B cell (primary cell): ENCODE measurements around the gene B4GALT3. TPM values are rescaled to one million over a fixed set of nuclear protein-coding genes. Genes with fewer than 3 reads are reported as not detected.

Experiments
- ATAC-seq: fragments of 200-7000 bp; cut with Tn5 transposase; one replicate; pipeline ENCODE4 v1.10.0; 2021; ENCODE audit warnings: low read depth, mild to moderate bottlenecking, moderate number of reproducible peaks, moderate library complexity
- CTCF ChIA-PET: fragments of 350-600 bp; sonication (Branson Sonifier 250); formaldehyde crosslinking; loops from one replicate; lab custom pipeline; 2021; ENCODE audit warnings: antibody characterized with exemption, inconsistent platforms; lab: Charles Lee
- POLR2A ChIA-PET: fragments of 350-600 bp; sonication (Branson Sonifier 250); formaldehyde crosslinking; loops from one replicate; lab custom pipeline; 2021; ENCODE audit warnings: antibody characterized with exemption; lab: Charles Lee
- DNase-seq: peaks from one replicate; pipeline ENCODE4 v3.0.0; 2013
- H2AFZ ChIP-seq: 2 replicates; pipeline ENCODE4 v1.6.1; 2012; ENCODE audit warnings: mild to moderate bottlenecking, low read depth, low read length; ENCODE audit not compliant: insufficient read depth, poor library complexity, severe bottlenecking
- H3K27ac ChIP-seq, 2 donors: 1 replicate in 1 of 2; 2 replicates in 1 of 2; pipeline ENCODE4 v1.5.1; 2012 to 2013; ENCODE audit warnings: low read length in 2 of 2, mild to moderate bottlenecking in 2 of 2, moderate library complexity in 1 of 2
- H3K27me3 ChIP-seq, 4 experiments: fragments of 200-600 bp in 1 of 4; sonication (generic) in 1 of 4; replicated peaks in 1 of 4; 1 replicate in 2 of 4; 2 replicates in 2 of 4; pipeline versions ENCODE4 v1.6.1 to v1.7.0; 2013 to 2016; ENCODE audit warnings: low read length in 3 of 4, mild to moderate bottlenecking in 2 of 4, mixed read lengths in 1 of 4, moderate library complexity in 1 of 4; ENCODE audit not compliant: insufficient read depth in 4 of 4, control insufficient read depth in 3 of 4; ENCODE audit errors: control extremely low read depth in 1 of 4
- H3K36me3 ChIP-seq, 2 experiments: replicated peaks in 1 of 2; 1 replicate in 1 of 2; 2 replicates in 1 of 2; pipeline versions ENCODE4 v1.6.1 to v1.7.1; 2013; ENCODE audit warnings: low read length in 1 of 2; ENCODE audit not compliant: insufficient read depth in 2 of 2, control insufficient read depth in 1 of 2; ENCODE audit errors: control extremely low read depth in 1 of 2, extremely low read depth in 1 of 2
- H3K4me1 ChIP-seq, 2 donors: fragments of 200-600 bp in 1 of 2; sonication (generic) in 1 of 2; 1 replicate in 1 of 2; 2 replicates in 1 of 2; pipeline versions ENCODE4 v1.5.1 to v1.6.1; 2013 to 2017; ENCODE audit warnings: low read length in 2 of 2; ENCODE audit not compliant: control insufficient read depth in 2 of 2, insufficient read depth in 2 of 2
- H3K4me2 ChIP-seq: replicated peaks from 2 replicates; pipeline ENCODE3; 2012; ENCODE audit warnings: mild to moderate bottlenecking, low read depth, low read length; ENCODE audit not compliant: poor library complexity, severe bottlenecking
- H3K4me3 ChIP-seq, 5 experiments: fragments of 200-600 bp in 1 of 5; sonication (generic) in 1 of 5; 1 replicate in 3 of 5; 2 replicates in 2 of 5; pipeline versions ENCODE4 v1.5.1 to v1.7.0; 2011 to 2016; ENCODE audit warnings: low read length in 4 of 5, mild to moderate bottlenecking in 4 of 5, low read depth in 2 of 5, control low read depth in 1 of 5, moderate library complexity in 1 of 5; ENCODE audit not compliant: insufficient read depth in 1 of 5; ENCODE audit errors: control extremely low read depth in 1 of 5, extremely low read depth in 1 of 5
- H3K79me2 ChIP-seq: fragments of 200-600 bp; sonication (generic); one replicate; pipeline ENCODE4 v1.6.0; 2016; ENCODE audit warnings: low read length; ENCODE audit not compliant: control insufficient read depth, insufficient read depth
- H3K9ac ChIP-seq: fragments of 200-600 bp; sonication (generic); 2 replicates; pipeline ENCODE4 v1.6.1; 2017; ENCODE audit warnings: mild to moderate bottlenecking, low read length, moderate library complexity
- H3K9me3 ChIP-seq, 3 donors: one replicate each; pipeline versions ENCODE4 v1.6.1 to v1.7.1; 2013; ENCODE audit warnings: low read length in 2 of 3; ENCODE audit not compliant: control insufficient read depth in 2 of 3, insufficient read depth in 1 of 3; ENCODE audit errors: control extremely low read depth in 1 of 3
- H4K20me1 ChIP-seq: 2 replicates; pipeline ENCODE4 v1.6.0; 2012; ENCODE audit warnings: mild to moderate bottlenecking, low read length; ENCODE audit not compliant: insufficient read depth, control insufficient read depth, poor library complexity, severe bottlenecking
- H3K27ac Mint-ChIP-seq: one replicate; pipeline ENCODE4 v1.8.0; 2021; ENCODE audit warnings: mixed read lengths
- H3K27me3 Mint-ChIP-seq: one replicate; pipeline ENCODE4 v1.8.0; 2021; ENCODE audit warnings: mixed read lengths
- H3K4me1 Mint-ChIP-seq: one replicate; pipeline ENCODE4 v1.8.0; 2021; ENCODE audit warnings: mixed read lengths
- H3K4me3 Mint-ChIP-seq: one replicate; pipeline ENCODE4 v1.8.0; 2021; ENCODE audit warnings: mixed read lengths
- H3K9me3 Mint-ChIP-seq: one replicate; pipeline ENCODE4 v1.8.0; 2022; ENCODE audit warnings: mixed read lengths; ENCODE audit not compliant: insufficient read depth
- EZH2 ChIP-seq: IDR thresholded peaks from 2 replicates; pipeline ENCODE4 v1.6.1; 2012; ENCODE audit warnings: borderline replicate concordance, low read depth, mild to moderate bottlenecking, moderate library complexity, low read length; ENCODE audit not compliant: insufficient read depth, poor library complexity, severe bottlenecking
- WGBS: methylation state at CpG from one replicate; pipeline ENCODE4 v1.1.5; 2013; ENCODE audit warnings: missing lambda C conversion rate; ENCODE audit not compliant: insufficient coverage; 5-methylcytosine and 5-hydroxymethylcytosine counted together
- intact Hi-C: fragments of 100-400 bp; cut with micrococcal nuclease; formaldehyde crosslinking; loops from one replicate; pipeline ENCODE4 v1.10.0; 2022
- polyA plus RNA-seq: library from polyadenylated mRNA; depleted of rRNA; stranded (reverse); fragments of >200 nt; gene quantifications from 2 replicates; pipeline ENCODE4 v1.2.3, GENCODE V29; 2012
- total RNA-seq, 2 donors: library from RNA; stranded (reverse); fragments of 120-200 nt in 1 of 2; gene quantifications; 1 replicate in 1 of 2; 2 replicates in 1 of 2; pipeline versions ENCODE4 v1.2.3 to v1.2.4, GENCODE V29; 2013 to 2022
- TF ChIP-seq, protein P1 (sequence below): fragments of 200-600 bp; IDR thresholded peaks from one replicate; pipeline ENCODE4 v1.8.0; 2022; ENCODE audit warnings: antibody characterized with exemption, mild to moderate bottlenecking

B4GALT3 gene
- total and polyA plus RNA-seq, 2 donors (not counting 1 experiment from before 2014, with no cell fraction given): 37.6 to 59.6 TPM

GRCh38 chr1:161197560-161198193, 20.4 kb upstream of the B4GALT3 start:
- no peak overlapping the region for H3K4me3 Mint-ChIP-seq
- H3K27ac ChIP-seq: no peak overlapping the region
- ChIA-PET CTCF (no interaction called here), POLR2A (no interaction called here)
- H3K9me3 ChIP-seq: no peaks in the 10 kb centered on the region
- no peak for TF ChIP-seq EZH2
- TF ChIP-seq, protein P1, sequence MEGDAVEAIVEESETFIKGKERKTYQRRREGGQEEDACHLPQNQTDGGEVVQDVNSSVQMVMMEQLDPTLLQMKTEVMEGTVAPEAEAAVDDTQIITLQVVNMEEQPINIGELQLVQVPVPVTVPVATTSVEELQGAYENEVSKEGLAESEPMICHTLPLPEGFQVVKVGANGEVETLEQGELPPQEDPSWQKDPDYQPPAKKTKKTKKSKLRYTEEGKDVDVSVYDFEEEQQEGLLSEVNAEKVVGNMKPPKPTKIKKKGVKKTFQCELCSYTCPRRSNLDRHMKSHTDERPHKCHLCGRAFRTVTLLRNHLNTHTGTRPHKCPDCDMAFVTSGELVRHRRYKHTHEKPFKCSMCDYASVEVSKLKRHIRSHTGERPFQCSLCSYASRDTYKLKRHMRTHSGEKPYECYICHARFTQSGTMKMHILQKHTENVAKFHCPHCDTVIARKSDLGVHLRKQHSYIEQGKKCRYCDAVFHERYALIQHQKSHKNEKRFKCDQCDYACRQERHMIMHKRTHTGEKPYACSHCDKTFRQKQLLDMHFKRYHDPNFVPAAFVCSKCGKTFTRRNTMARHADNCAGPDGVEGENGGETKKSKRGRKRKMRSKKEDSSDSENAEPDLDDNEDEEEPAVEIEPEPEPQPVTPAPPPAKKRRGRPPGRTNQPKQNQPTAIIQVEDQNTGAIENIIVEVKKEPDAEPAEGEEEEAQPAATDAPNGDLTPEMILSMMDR: no peak
- no peaks in the 10 kb centered on the region for H3K27me3 Mint-ChIP-seq
- H3K9me3 Mint-ChIP-seq: no peaks in the 10 kb centered on the region
- H3K79me2 ChIP-seq: peaks cover 23% of the 10 kb centered on the region
- H3K4me2 ChIP-seq: no peak overlapping the region
- no peak overlapping the region for H3K4me3 ChIP-seq
- no peak overlapping the region for H2AFZ ChIP-seq
- no peaks in the 10 kb centered on the region for H3K27me3 ChIP-seq
- H3K4me1 Mint-ChIP-seq: peaks cover 50% of the 10 kb centered on the region
- no peak overlapping the region for H3K27ac Mint-ChIP-seq
- H3K4me1 ChIP-seq: peaks cover 40 to 57% of the 10 kb centered on the region in 2 donors
- ATAC-seq (no peak), DNase-seq (no peak)
- H4K20me1 ChIP-seq: no peaks in the 10 kb centered on the region
- WGBS: 96% methylated on average over 11 of the region's 11 CpGs
- H3K36me3 ChIP-seq: no peaks in the 10 kb centered on the region
- intact Hi-C loops: no loop called here
- H3K9ac ChIP-seq: no peak overlapping the region
